ENCODE measurements around the gene PROS1. TPM values are rescaled to one million over a fixed set of nuclear protein-coding genes. Genes with fewer than 3 reads are reported as not detected.

Gene PROS1
- total RNA-seq, 2 experiments from 2014 or later = 0.09 TPM; not detected in 1

GRCh38 chr3:94004301-94004910, 30.7 kb upstream of the PROS1 start:
- Histone ChIP-seq H2AFZ (ENCODE audit: low read length) (peak overlapping the region; percentile 42; the same call in 1 of the 2 replicates), H3K9me2 (ENCODE audit: insufficient read depth, low read length) (no peaks in the 10 kb centered on the region), H3K36me3 (ENCODE audit: insufficient read depth, low read length) (no peaks in the 10 kb centered on the region; the same call in 1 of the 2 replicates), H4K20me1 (ENCODE audit: insufficient read depth, low read length) (no peaks in the 10 kb centered on the region), H3K79me2 (ENCODE audit: insufficient read depth, low read depth, low read length) (no peaks in the 10 kb centered on the region), H3K9me3 (ENCODE audit: low read length) (no peaks in the 10 kb centered on the region), H3K27ac (ENCODE audit: low read depth, low read length, poor library complexity, severe bottlenecking) (no peak overlapping the region), H3K4me2 (ENCODE audit: low read length) (peak overlapping the region; percentile 57), H3K4me3 (ENCODE audit: low read depth, low read length, poor library complexity, severe bottlenecking) (no peak overlapping the region), H3K4me1 (ENCODE audit: insufficient read depth, low read length, poor library complexity, severe bottlenecking) (no peaks in the 10 kb centered on the region)
- TF ChIP-seq EZH2phosphoT487 (IDR thresholded peaks at IDR 0.05; ENCODE audit: borderline replicate concordance, low read depth, low read length) (no peak), CTCF (conservative IDR thresholded peaks at IDR 0.05; ENCODE audit: low read length) (peak; percentile 98)
- peak; percentile 67 for DNase-seq (ENCODE audit: low spot score)
- ChIA-PET POLR2A (interaction anchor here (1.2 kb wide), 1 partner anchor 24 kb away, joined by 3 read pairs; the partner anchor contains the start of gene ARL13B), CTCF (ENCODE audit: unreplicated experiment) (no interaction called here)
- no TSS peak for BruUV-seq (replicated peaks)
- intact Hi-C loops (cut with micrococcal nuclease; ENCODE audit: unreplicated experiment) = loop anchor here (1.0 to 10.0 kb wide), 3 partner anchors 58 to 65 kb away; partner anchors contain the start of gene DHFR2

- BruUV-seq (replicated peaks) = no TSS peak
- H3K9me2 ChIP-seq (ENCODE audit: insufficient read depth, low read length) = no peaks in the 10 kb centered on the region
- no peak overlapping the region for H2AFZ ChIP-seq (ENCODE audit: low read length)
- H3K27ac ChIP-seq (ENCODE audit: low read depth, low read length, poor library complexity, severe bottlenecking) = no peak overlapping the region
- intact Hi-C loops (cut with micrococcal nuclease; ENCODE audit: unreplicated experiment) = loop anchor here (10.0 kb wide), 1 partner anchor 57 kb away; no protein-coding TSS in a partner anchor
- H3K9me3 ChIP-seq (ENCODE audit: low read length) = no peaks in the 10 kb centered on the region
- DNase-seq (ENCODE audit: low spot score) = no peak
- POLR2A ChIA-PET = interaction anchor here (0.9 to 1.0 kb wide), 4 partner anchors 11 to 22 kb away, joined by 3 to 4 read pairs (median 3); partner anchors contain the start of gene ARL13B
- H3K36me3 ChIP-seq (ENCODE audit: insufficient read depth, low read length) = no peaks in the 10 kb centered on the region; the same call in 1 of the 2 replicates
- H3K4me1 ChIP-seq (ENCODE audit: insufficient read depth, low read length, poor library complexity, severe bottlenecking) = no peaks in the 10 kb centered on the region
- TF ChIP-seq EZH2phosphoT487 (IDR thresholded peaks at IDR 0.05; ENCODE audit: borderline replicate concordance, low read depth, low read length) = no peak
- no peak for TF ChIP-seq CTCF (conservative IDR thresholded peaks at IDR 0.05; ENCODE audit: low read length)
- H3K79me2 ChIP-seq (ENCODE audit: insufficient read depth, low read depth, low read length) = no peaks in the 10 kb centered on the region
- H4K20me1 ChIP-seq (ENCODE audit: insufficient read depth, low read length) = no peaks in the 10 kb centered on the region
- CTCF ChIA-PET (ENCODE audit: unreplicated experiment) = no interaction called here
- no peak overlapping the region for H3K4me3 ChIP-seq (ENCODE audit: low read depth, low read length, poor library complexity, severe bottlenecking)
- no peak overlapping the region for H3K4me2 ChIP-seq (ENCODE audit: low read length)
Observed at GRCh38 chr3:94001827-94002495, 28.3 kb upstream of the PROS1 start.
